ENCODE measurements around the gene OR4C12. TPM values are rescaled to one million over a fixed set of nuclear protein-coding genes. Genes with fewer than 3 reads are reported as not detected.

The OR4C12 gene
- not detected for total RNA-seq

DNA sequence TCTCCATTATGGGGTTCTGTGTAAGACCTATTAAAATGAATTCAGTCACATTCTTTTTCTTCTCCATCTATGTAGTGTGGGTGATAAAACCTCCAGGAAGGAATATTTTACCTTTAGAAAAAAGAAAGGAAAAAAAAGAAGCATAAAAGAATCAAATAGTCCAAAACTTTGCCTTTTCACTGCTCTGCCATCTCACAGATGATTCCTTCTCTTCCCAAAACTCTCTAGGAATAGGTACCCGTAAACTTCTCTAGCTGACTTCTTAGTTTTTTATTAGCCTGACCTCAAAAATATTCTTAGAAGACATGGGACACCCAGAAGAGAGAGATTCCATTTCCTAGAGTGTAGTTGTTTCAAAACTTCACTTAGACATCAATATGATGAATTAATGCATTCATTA is at the start of gene OR4C12:
Gene OR4C12, minus strand, starts transcription at position 101 of the 400 bp plus-strand sequence. Its CDS starts 34 bp downstream, at position 67.

DNA sequence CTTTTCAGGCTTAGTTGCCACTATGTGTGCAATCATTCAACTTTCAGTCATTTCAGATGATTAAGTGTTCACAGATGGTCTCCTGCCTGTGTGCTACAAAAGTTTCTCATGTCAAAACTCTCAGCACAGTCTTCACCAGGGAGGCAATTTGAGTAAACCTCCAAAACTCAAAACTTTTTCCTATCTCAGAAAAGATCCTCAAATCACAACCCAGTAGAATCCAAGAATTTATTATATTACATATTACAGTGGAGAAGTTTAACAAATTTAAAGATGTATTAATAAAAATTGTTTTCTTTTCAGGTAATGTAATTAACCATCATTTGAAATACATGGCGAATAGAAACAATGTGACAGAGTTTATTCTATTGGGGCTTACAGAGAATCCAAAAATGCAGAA is 30.2 kb downstream of the OR4C12 start, which contains the start of gene OR4C13:
Gene OR4C13, plus strand, starts transcription at position 301 of the 400 bp plus-strand sequence. Its CDS starts 32 bp downstream, at position 333.

Other genes starting within 250 kb of the OR4C12 start
- gene OR4C13, start 30.1 kb downstream of the OR4C12 start, total RNA-seq = not detected
- gene OR4C45, start 50.3 kb upstream of the OR4C12 start, total RNA-seq = not detected

Measured in activated naive CD4-positive, alpha-beta T cell treated with anti-CD3 and anti-CD28 coated beads, Interleukin-2, amount 10 ng/mL, durations not matched to agents 5 hours and 36 hours (primary cell).